A673 (cell line): Measurements from ENCODE around the gene CCDC148.

Experiments
- EZH2 ChIP-seq: fragments of 200-600 bp; sonication (generic); IDR thresholded peaks from 2 replicates; pipeline ENCODE4 v1.6.1; 2017; ENCODE audit warnings: borderline replicate concordance, low read depth, mild to moderate bottlenecking, mixed read lengths, antibody characterized with exemption, low read length; ENCODE audit not compliant: poor library complexity, severe bottlenecking
- TF ChIP-seq, protein P1 (sequence below): fragments of 300-800, 200-600 bp; sonication (generic); conservative IDR thresholded peaks from 2 replicates; pipeline ENCODE4 v1.5.1; 2017; ENCODE audit warnings: low read depth, mild to moderate bottlenecking, antibody characterized with exemption, low read length, moderate library complexity, mixed read lengths

DNA sequence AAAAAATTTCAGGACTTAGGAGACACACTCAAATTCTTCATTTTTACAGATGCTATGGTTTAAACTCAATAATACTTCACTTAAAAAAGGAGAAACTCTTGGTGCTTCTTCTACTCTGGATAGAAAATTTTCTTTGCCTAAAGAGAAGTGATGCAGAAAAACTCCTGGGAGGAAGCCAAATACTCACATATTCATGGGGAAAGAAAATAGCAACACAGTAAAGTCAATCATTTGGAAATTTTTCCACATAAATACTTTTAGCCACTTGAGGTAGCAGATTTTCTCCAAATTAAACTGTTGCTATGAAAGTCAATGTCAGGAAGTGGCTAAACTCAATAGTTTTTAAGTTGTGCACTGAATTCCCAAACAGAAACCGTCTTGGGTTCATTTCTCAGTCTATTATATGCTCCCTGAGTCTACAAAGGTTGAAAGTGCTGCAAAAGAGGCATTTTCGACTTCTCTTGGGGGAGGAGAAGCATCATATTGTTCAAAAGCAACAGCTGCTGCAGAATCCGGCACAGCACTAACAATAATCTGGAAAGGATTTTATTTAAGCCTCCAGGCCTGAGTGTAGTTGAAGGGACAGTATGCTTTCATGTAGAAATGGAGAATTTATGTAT lies 273.8 kb downstream of the CCDC148 start:
- TF ChIP-seq, protein P1, sequence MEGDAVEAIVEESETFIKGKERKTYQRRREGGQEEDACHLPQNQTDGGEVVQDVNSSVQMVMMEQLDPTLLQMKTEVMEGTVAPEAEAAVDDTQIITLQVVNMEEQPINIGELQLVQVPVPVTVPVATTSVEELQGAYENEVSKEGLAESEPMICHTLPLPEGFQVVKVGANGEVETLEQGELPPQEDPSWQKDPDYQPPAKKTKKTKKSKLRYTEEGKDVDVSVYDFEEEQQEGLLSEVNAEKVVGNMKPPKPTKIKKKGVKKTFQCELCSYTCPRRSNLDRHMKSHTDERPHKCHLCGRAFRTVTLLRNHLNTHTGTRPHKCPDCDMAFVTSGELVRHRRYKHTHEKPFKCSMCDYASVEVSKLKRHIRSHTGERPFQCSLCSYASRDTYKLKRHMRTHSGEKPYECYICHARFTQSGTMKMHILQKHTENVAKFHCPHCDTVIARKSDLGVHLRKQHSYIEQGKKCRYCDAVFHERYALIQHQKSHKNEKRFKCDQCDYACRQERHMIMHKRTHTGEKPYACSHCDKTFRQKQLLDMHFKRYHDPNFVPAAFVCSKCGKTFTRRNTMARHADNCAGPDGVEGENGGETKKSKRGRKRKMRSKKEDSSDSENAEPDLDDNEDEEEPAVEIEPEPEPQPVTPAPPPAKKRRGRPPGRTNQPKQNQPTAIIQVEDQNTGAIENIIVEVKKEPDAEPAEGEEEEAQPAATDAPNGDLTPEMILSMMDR: no peak
- TF ChIP-seq EZH2: no peak
